Measurements from ENCODE around the gene BANP.

Gene BANP

DNA sequence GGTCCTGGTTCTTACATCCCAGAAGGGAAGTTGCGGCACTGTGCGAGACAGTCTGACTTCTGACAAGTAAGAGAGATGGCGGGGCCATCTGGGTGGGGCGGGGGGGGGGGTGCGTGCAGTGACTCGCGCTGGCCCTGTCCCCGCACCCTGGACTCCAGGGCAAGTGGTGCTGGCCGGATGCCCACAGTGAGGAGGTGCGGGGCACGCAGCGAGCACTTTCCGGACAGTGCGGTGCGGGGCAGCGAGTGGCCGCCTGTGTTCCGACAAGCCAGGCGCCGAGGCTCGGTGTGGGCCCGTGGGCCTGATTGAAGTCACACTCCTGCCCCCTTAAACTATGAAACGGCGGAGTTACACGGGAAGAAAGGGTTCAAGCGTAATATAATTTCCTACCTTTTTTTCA is 106.4 kb downstream of the BANP start:
- H3K27me3 ChIP-seq (ENCODE audit: control insufficient read depth, insufficient read depth, low read length, poor library complexity, severe bottlenecking) = no peaks in the 10 kb centered on the region
- 95 to 97% methylated on average over 26 of the region's 26 CpGs for WGBS, 2 experiments

GRCh38 chr16:88058136-88058535 is 106.9 kb downstream of the BANP start:
- WGBS, 2 experiments = 86 to 90% methylated on average over 14 of the region's 14 CpGs
- no peaks in the 10 kb centered on the region for H3K36me3 ChIP-seq (ENCODE audit: control insufficient read depth, insufficient read depth, low read length)
- no peaks in the 10 kb centered on the region for H3K27me3 ChIP-seq (ENCODE audit: control insufficient read depth, insufficient read depth, low read length, poor library complexity, severe bottlenecking)
- H3K27ac ChIP-seq (ENCODE audit: insufficient read depth, low read depth, low read length, poor library complexity, severe bottlenecking) = no peak overlapping the region
- H3K4me3 ChIP-seq (ENCODE audit: insufficient read depth, low read depth, low read length) = no peak overlapping the region
- no peaks in the 10 kb centered on the region for H3K9me3 ChIP-seq (ENCODE audit: control insufficient read depth, low read length)
- no peaks in the 10 kb centered on the region for H3K4me1 ChIP-seq (ENCODE audit: control insufficient read depth, insufficient read depth, low read length)

More for the DNA sequence above, 106.4 kb downstream of the BANP start:
- Histone ChIP-seq H3K9me3 (ENCODE audit: control insufficient read depth, low read length) (no peaks in the 10 kb centered on the region), H3K4me1 (ENCODE audit: control insufficient read depth, insufficient read depth, low read length) (no peaks in the 10 kb centered on the region), H3K27ac (ENCODE audit: insufficient read depth, low read depth, low read length, poor library complexity, severe bottlenecking) (no peak overlapping the region), H3K36me3 (ENCODE audit: control insufficient read depth, insufficient read depth, low read length) (no peaks in the 10 kb centered on the region), H3K4me3 (ENCODE audit: insufficient read depth, low read depth, low read length) (no peak overlapping the region)

- Histone ChIP-seq H3K36me3 (ENCODE audit: control insufficient read depth, insufficient read depth, low read length) (no peaks in the 10 kb centered on the region), H3K27me3 (ENCODE audit: control insufficient read depth, insufficient read depth, low read length, poor library complexity, severe bottlenecking) (no peaks in the 10 kb centered on the region), H3K4me3 (ENCODE audit: insufficient read depth, low read depth, low read length) (no peak overlapping the region), H3K4me1 (ENCODE audit: control insufficient read depth, insufficient read depth, low read length) (no peaks in the 10 kb centered on the region), H3K9me3 (ENCODE audit: control insufficient read depth, low read length) (no peaks in the 10 kb centered on the region), H3K27ac (ENCODE audit: insufficient read depth, low read depth, low read length, poor library complexity, severe bottlenecking) (no peak overlapping the region)
- 92 to 94% methylated on average over 12 of the region's 12 CpGs for WGBS, 2 experiments
These were observed 107.6 kb downstream of the BANP start for GRCh38 chr16:88058817-88059216.

GRCh38 chr16:88059701-88060386 is 108.6 kb downstream of the BANP start:
- H3K27ac ChIP-seq (ENCODE audit: insufficient read depth, low read depth, low read length, poor library complexity, severe bottlenecking) = no peak overlapping the region

DNA sequence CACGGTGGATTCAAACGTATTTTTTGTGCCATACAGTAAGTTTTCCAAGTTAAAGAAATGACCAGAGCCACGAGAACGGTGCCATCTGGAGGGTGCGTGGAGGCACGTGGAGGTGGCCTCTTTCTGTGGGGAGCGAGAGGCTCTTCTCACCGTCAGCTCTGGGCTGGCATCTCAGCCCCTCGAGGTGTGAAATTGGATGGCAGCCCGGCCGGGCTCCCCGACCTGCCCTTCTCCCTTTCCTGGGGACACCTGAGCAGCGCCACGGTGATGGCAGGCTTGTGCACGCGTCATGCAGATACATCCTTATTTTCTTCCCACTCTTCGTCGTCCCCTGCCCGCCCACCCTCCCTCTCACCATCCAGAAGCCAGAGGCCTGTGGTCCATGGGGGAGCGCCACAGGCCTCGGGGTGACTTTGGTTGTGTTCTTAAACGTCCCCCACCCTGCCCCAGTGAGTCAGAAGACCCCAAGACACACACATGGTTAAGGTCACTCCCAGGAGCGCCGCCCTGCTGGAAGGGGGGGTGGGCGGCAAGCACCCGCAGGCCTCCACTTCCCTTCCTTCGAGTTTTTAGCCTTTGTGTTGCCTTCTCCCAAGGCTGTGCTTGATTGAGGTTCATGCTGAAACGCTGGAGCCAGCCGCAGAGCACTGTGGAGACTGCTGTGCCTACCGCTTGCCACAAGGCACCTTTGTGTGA is 109.4 kb downstream of the BANP start:
- Histone ChIP-seq H3K4me1 (ENCODE audit: control insufficient read depth, insufficient read depth, low read length) (no peaks in the 10 kb centered on the region), H3K4me3 (ENCODE audit: insufficient read depth, low read depth, low read length) (no peak overlapping the region), H3K27me3 (ENCODE audit: control insufficient read depth, insufficient read depth, low read length, poor library complexity, severe bottlenecking) (no peaks in the 10 kb centered on the region), H3K36me3 (ENCODE audit: control insufficient read depth, insufficient read depth, low read length) (no peaks in the 10 kb centered on the region), H3K9me3 (ENCODE audit: control insufficient read depth, low read length) (no peaks in the 10 kb centered on the region), H3K27ac (ENCODE audit: insufficient read depth, low read depth, low read length, poor library complexity, severe bottlenecking) (no peak overlapping the region)
- WGBS, 2 experiments = 95 to 96% methylated on average over 29 of the region's 30 CpGs

More at GRCh38 chr16:88059701-88060386, 108.6 kb downstream of the BANP start:
- Histone ChIP-seq H3K27me3 (ENCODE audit: control insufficient read depth, insufficient read depth, low read length, poor library complexity, severe bottlenecking) (no peaks in the 10 kb centered on the region), H3K36me3 (ENCODE audit: control insufficient read depth, insufficient read depth, low read length) (no peaks in the 10 kb centered on the region), H3K9me3 (ENCODE audit: control insufficient read depth, low read length) (no peaks in the 10 kb centered on the region), H3K4me1 (ENCODE audit: control insufficient read depth, insufficient read depth, low read length) (no peaks in the 10 kb centered on the region), H3K4me3 (ENCODE audit: insufficient read depth, low read depth, low read length) (no peak overlapping the region)
- 96 to 97% methylated on average over 27 of the region's 27 CpGs for WGBS, 2 experiments

DNA sequence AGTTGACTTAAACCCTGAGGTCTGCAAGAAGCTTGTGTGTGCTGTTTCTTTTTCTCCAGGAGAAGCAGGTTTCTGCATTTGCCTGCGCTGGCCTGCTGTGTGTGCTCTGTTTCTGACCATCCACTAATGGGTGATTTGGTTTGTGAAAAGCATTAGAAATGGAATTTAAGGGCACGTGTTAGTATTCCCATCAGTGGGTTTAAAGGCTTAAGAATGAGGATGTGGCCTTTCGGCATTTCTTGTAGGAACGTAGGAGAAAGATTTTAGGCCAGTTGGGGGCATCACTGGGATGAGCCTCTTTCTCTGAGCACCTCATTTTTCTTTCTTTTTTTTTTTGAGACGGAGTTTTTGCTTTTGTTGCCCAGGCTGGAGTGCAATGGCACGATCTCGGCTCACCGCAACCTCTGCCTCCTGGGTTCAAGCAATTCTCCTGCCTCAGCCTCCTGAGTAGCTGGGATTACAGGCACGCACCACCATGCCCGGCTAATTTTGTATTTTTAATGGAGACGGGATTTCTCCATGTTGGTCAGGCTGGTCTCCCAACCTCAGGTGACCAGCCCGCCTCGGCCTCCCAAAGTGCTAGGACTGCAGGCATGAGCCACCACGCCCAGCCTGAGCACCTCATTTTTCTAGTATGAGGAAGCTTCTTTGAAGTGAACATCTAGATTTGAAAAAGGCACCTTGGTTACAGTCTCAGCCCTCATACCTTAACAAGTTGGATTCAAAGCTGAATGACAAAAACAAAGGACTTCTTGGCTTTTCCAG is 110.3 kb downstream of the BANP start:
- H3K4me3 ChIP-seq (ENCODE audit: insufficient read depth, low read depth, low read length) = no peak overlapping the region
- H3K27ac ChIP-seq (ENCODE audit: insufficient read depth, low read depth, low read length, poor library complexity, severe bottlenecking) = no peak overlapping the region

GRCh38 chr16:88062341-88063210 is 111.3 kb downstream of the BANP start:
- 90% methylated on average over 30 of the region's 30 CpGs for WGBS, 2 experiments

More for the DNA sequence above, 110.3 kb downstream of the BANP start:
- no peaks in the 10 kb centered on the region for H3K36me3 ChIP-seq (ENCODE audit: control insufficient read depth, insufficient read depth, low read length)
- H3K4me1 ChIP-seq (ENCODE audit: control insufficient read depth, insufficient read depth, low read length) = no peaks in the 10 kb centered on the region
- no peaks in the 10 kb centered on the region for H3K27me3 ChIP-seq (ENCODE audit: control insufficient read depth, insufficient read depth, low read length, poor library complexity, severe bottlenecking)
- WGBS, 2 experiments = 88 to 89% methylated on average over 14 of the region's 14 CpGs
- no peaks in the 10 kb centered on the region for H3K9me3 ChIP-seq (ENCODE audit: control insufficient read depth, low read length)

GRCh38 chr16:88063211-88063773 is 112.1 kb downstream of the BANP start:
- no peaks in the 10 kb centered on the region for H3K9me3 ChIP-seq (ENCODE audit: control insufficient read depth, low read length)
- WGBS, 2 experiments = 91 to 94% methylated on average over 16 of the region's 16 CpGs
- H3K36me3 ChIP-seq (ENCODE audit: control insufficient read depth, insufficient read depth, low read length) = no peaks in the 10 kb centered on the region
- H3K27ac ChIP-seq (ENCODE audit: insufficient read depth, low read depth, low read length, poor library complexity, severe bottlenecking) = no peak overlapping the region
- peaks cover 1% of the 10 kb centered on the region for H3K4me1 ChIP-seq (ENCODE audit: control insufficient read depth, insufficient read depth, low read length)
- H3K4me3 ChIP-seq (ENCODE audit: insufficient read depth, low read depth, low read length) = no peak overlapping the region
- H3K27me3 ChIP-seq (ENCODE audit: control insufficient read depth, insufficient read depth, low read length, poor library complexity, severe bottlenecking) = no peaks in the 10 kb centered on the region

More at GRCh38 chr16:88062341-88063210, 111.3 kb downstream of the BANP start:
- Histone ChIP-seq H3K36me3 (ENCODE audit: control insufficient read depth, insufficient read depth, low read length) (no peaks in the 10 kb centered on the region), H3K4me3 (ENCODE audit: insufficient read depth, low read depth, low read length) (no peak overlapping the region), H3K27ac (ENCODE audit: insufficient read depth, low read depth, low read length, poor library complexity, severe bottlenecking) (no peak overlapping the region), H3K9me3 (ENCODE audit: control insufficient read depth, low read length) (no peaks in the 10 kb centered on the region), H3K27me3 (ENCODE audit: control insufficient read depth, insufficient read depth, low read length, poor library complexity, severe bottlenecking) (no peaks in the 10 kb centered on the region), H3K4me1 (ENCODE audit: control insufficient read depth, insufficient read depth, low read length) (no peaks in the 10 kb centered on the region)

- H3K27me3 ChIP-seq (ENCODE audit: control insufficient read depth, insufficient read depth, low read length, poor library complexity, severe bottlenecking) = no peaks in the 10 kb centered on the region
- no peaks in the 10 kb centered on the region for H3K9me3 ChIP-seq (ENCODE audit: control insufficient read depth, low read length)
- no peak overlapping the region for H3K27ac ChIP-seq (ENCODE audit: insufficient read depth, low read depth, low read length, poor library complexity, severe bottlenecking)
- no peaks in the 10 kb centered on the region for H3K36me3 ChIP-seq (ENCODE audit: control insufficient read depth, insufficient read depth, low read length)
- WGBS, 2 experiments = 95% methylated on average over 31 of the region's 31 CpGs
- no peak overlapping the region for H3K4me3 ChIP-seq (ENCODE audit: insufficient read depth, low read depth, low read length)
- peaks cover 6% of the 10 kb centered on the region for H3K4me1 ChIP-seq (ENCODE audit: control insufficient read depth, insufficient read depth, low read length)
These were observed 113.0 kb downstream of the BANP start for GRCh38 chr16:88064011-88064888.
